T-helper 9 cell (primary cell): ENCODE data around the gene HHEX.
"Not testable (repeated sequence)": the region's sequence is repeated elsewhere in the genome, so short reads cannot be mapped to it uniquely, and the experiment has no call there.

ENCODE experiments used
- DNase-seq: peaks from one replicate; pipeline ENCODE4 v3.0.0-alpha.2; 2020

HHEX gene

DNA sequence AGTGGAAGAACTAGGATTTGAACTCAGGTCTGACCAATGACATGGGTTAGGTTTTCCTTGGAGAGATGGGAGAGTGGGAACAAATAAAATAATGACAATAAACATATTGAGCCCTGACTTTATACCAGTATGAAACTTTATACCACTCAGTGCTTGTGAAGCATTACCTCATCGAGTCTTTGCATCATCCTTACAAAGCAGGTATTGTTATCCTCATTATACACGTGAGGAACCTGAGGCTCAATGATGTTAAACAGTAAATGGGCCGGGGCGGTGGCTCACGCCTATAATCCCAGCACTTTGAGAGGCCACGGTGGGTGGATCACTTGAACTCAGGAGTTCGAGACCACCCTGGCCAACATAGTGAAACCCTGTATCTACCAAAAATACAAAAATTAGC lies 47.7 kb downstream of the HHEX start:
- DNase-seq = no peak

GRCh38 chr10:92740762-92741161 lies 51.0 kb downstream of the HHEX start:
- DNase-seq = no peak

DNA sequence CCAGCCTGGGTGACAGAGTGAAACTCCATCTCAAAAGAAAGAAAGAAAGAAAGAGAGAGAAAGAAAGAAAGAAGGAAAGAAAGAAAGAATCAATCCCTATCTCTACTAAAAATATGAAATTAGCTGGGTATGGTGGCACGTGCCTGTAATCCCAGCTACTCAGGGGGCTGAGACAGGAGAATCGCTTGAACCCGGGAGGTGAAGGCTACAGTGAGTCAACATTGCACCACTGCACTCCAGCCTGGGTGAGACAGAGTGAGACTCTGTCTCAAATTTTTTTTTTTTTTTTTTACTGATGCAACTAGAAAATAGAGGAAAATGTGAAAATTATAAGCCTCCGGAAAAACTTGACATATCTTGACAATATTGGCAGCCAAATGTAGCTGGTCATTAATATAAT lies 52.0 kb downstream of the HHEX start:
- not testable (repeated sequence) for DNase-seq

GRCh38 chr10:92742331-92743228 lies 52.8 kb downstream of the HHEX start:
- DNase-seq = no peak
